Measurements from ENCODE around the gene BIN1.

DNA sequence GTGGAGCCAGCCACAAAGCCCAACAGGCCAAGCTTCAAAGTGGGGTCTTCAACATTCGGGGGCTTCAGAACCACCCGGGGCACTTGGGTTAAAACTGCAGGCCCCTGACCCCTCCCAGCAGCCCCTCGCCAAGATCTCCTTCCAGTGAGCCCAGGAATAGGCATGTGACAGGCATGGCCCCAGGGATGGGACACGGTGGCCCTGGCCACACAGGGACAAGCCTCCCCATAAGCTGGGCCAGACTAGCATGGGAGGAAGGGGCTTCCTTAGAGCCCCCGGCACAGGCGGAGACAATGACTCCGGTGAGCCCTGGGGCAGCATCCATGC is 52.4 kb downstream of the BIN1 start:
- TF ChIP-seq EZH2 (IDR thresholded peaks at IDR 0.05; ENCODE audit: borderline replicate concordance, low read depth, low read length, severe bottlenecking) = no peak
- TF ChIP-seq, protein P1, sequence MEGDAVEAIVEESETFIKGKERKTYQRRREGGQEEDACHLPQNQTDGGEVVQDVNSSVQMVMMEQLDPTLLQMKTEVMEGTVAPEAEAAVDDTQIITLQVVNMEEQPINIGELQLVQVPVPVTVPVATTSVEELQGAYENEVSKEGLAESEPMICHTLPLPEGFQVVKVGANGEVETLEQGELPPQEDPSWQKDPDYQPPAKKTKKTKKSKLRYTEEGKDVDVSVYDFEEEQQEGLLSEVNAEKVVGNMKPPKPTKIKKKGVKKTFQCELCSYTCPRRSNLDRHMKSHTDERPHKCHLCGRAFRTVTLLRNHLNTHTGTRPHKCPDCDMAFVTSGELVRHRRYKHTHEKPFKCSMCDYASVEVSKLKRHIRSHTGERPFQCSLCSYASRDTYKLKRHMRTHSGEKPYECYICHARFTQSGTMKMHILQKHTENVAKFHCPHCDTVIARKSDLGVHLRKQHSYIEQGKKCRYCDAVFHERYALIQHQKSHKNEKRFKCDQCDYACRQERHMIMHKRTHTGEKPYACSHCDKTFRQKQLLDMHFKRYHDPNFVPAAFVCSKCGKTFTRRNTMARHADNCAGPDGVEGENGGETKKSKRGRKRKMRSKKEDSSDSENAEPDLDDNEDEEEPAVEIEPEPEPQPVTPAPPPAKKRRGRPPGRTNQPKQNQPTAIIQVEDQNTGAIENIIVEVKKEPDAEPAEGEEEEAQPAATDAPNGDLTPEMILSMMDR (IDR thresholded peaks at IDR 0.05; ENCODE audit: borderline replicate concordance, extremely low read depth, low read length, poor library complexity, severe bottlenecking) = no peak

Measured in DND-41 (cell line).